HT1080 (cell line): ENCODE data around the gene APLP2. TPM values are rescaled to one million over a fixed set of nuclear protein-coding genes. Genes with fewer than 3 reads are reported as not detected.
A peak's percentile ranks its signal among the peaks of the same experiment; 100 is the strongest.
"Not testable (repeated sequence)": the region's sequence is repeated elsewhere in the genome, so short reads cannot be mapped to it uniquely, and the experiment has no call there.

Experiments
- DNase-seq: peaks from one replicate; pipeline ENCODE4 v3.0.0-alpha.2; 2015; ENCODE audit warnings: low read depth
- total RNA-seq: library from RNA; depleted of rRNA; stranded (reverse); fragments of >200 nt; shearing (Covaris generic); gene quantifications from 2 replicates; pipeline ENCODE4 v1.2.3, GENCODE V29; 2014

Gene APLP2
- total RNA-seq, 1 experiment from 2014 or later = 87.6 TPM

- no peak for DNase-seq
Measured at GRCh38 chr11:130089674-130090073, 20.0 kb downstream of the APLP2 start.

DNA sequence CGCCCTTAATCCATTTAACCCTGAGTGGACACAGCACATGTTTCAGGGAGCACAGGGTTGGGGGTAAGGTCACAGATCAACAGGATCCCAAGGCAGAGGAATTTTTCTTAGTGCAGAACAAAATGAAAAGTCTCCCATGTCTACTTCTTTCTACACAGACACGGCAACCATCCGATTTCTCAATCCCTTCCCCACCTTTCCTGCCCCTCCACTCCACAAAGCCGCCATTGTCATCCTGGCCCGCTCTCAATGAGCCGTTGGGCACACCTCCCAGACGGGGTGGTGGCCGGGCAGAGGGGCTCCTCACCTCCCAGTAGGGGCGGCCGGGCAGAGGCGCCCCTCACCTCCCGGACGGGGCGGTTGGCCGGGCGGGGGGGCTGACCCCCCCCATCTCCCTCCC is 20.8 kb downstream of the APLP2 start:
- DNase-seq = not testable (repeated sequence)

- DNase-seq = not testable (repeated sequence)
Measured at GRCh38 chr11:130091169-130091568, 21.5 kb downstream of the APLP2 start.

- DNase-seq = no peak
Measured at GRCh38 chr11:130092661-130093060, 23.0 kb downstream of the APLP2 start.

GRCh38 chr11:130094614-130095013 is 24.9 kb downstream of the APLP2 start:
- no peak for DNase-seq

DNA sequence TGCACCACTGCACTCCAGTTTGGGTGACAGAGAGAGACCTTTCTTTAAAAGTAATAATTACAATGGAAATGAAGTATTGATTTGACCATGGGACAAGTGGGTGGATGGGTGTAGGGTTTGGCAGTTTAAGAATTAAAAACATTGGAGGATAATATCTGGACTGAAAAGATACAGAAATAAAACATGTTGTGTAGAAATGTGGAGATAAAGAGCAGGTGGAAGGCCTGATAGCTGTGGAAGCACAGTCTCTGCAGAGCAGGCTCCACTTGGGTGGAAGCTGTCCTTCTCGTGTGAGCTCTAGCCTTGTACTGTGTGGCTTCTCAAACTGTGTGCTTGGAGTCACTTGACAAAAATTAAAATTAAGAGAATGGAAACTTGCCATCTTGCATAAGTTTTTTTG is 25.6 kb downstream of the APLP2 start:
- DNase-seq = no peak

GRCh38 chr11:130096042-130096441 is 26.3 kb downstream of the APLP2 start:
- no peak for DNase-seq

GRCh38 chr11:130096823-130097222 is 27.1 kb downstream of the APLP2 start:
- no peak for DNase-seq

GRCh38 chr11:130097285-130097684 is 27.6 kb downstream of the APLP2 start:
- no peak for DNase-seq

DNA sequence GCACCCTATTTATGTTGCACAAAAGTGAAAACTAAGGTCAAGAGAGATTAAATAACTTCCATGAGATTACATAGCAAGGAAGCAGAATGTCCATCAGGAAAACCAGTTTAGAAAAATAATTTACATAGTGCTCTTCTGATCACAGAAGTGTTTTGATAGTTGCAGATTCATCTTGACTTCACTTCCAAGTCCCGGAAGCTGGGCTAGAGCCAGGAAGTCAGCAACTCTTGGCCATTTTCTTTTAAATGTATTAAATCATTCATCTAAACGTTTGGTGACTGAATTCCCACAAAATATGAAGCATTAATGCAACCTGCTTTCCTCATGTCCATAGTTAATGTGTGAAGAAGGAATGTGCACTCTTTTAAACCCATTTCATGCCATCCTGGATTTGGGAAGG is 29.7 kb downstream of the APLP2 start:
- no peak for DNase-seq

DNA sequence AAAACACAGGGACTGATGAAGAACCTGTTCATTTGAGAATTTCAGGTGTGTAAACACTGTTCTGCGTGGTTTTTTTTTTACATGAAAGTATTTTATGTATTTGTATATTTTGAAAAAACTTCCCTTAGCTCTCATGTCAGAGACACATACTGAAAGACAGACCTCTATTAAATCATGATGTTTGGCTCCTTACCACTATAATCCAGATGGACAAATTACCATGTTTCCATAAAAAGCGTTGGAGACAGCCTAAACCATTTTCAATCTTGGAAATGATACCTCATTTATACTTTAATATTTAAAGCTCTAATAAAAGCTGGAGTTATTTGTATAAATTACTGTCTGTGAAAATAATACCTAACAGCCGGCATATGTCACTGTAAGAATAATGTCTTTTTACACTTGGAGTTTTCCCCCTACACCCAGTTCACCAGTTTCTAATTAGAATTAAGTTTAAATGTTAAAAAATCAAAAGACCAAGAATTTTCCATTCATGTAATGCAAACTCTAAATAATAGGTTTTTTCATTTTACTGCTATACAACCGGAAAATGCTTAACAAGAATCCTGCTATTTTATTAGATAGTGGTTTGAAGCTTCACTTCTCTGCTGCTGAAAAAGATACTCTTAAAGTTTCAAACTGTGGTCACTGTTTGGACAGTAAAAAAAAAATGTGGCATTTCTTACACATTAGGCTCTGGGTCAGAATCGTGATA is 30.8 kb downstream of the APLP2 start:
- DNase-seq = no peak

- no peak for DNase-seq
Measured at GRCh38 chr11:130101661-130102060, 32.0 kb downstream of the APLP2 start.

DNA sequence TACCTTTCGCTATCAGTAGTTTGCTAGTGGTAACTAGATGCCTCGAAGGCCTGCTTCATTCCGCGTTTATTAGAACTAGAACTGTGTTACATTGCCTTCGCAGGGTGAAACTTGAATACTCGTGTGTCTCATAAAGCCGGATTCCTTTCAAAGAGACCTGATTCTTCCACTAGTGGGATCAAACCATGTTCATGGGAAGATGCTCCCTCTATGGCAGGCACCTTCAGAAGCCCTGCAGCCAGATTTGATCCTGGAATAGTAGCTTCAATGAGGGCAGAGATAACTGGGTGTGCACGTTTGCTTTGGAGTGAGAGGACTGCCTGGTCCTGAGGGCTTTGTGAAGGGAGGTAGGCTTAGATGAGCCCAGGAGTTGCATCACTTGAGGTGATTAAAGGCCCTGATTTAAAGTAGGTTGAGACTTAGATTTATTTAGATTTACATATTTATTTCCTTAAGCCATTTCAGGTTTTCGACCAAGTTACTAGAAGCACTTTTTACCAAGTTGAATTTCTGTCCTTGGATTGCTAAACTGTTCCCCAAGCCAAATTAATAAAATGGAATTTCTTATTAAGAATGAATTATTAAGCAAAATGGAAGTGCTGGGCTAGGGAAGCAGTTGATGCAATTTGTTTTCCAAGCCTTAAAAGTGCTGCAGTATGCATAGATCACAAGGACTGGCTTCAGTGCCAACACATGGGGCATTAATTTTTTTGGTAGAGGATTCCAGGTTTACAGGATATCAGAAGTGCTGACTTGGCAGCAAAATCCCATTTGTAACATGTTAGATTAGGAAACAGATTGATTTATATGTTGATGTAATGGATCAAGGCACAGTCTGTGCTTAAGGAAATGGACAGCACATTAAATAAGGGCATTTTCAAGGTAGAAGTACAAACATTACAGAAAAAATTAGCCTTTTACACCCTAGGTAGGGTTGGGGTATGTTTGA is 32.9 kb downstream of the APLP2 start:
- DNase-seq = no peak

DNA sequence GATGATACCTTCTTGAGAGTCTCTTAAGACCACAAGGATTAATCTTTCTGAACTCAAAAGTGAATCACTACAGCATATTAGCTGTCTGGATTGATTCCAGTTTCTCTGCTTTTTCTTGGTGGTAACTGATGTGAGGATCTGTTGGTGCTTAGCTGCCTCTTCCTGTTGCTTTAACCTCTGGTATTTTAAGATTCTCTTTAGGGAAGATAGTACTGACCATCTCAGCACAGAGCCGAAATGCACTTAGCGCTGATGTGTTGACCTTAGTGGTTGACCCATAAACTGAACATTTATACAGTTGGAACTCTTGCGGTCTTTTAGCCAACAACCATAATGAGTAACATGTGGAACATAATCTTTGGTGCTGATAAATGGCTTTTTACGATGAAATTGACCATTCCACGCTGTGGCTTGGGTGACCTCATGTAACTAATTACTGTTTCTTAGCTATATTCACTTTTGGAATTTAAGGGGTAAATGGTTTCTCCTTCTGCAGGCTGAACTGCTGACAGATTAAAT is 33.7 kb downstream of the APLP2 start:
- DNase-seq = peak; percentile 93

DNA sequence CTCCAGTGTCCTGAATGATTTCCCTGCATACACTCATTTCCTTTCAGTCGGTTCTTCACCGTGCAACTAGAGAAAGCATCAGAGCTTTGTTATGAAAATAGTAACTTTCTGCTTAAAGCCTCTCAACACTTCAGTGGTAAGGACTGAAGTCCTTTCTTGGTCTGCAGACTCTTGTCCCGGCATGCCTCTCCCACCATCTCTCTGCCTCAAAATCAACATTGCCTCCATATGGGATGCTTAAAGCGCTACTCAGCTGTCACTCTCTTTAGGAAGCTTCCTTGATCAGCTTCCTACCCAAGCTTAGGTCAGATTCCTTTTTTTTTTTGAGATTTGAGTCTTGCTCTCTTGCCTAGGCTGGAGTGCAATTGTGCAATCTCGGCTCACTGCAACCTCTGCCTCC is 36.7 kb downstream of the APLP2 start:
- no peak for DNase-seq

- DNase-seq = not testable (repeated sequence)
Measured at GRCh38 chr11:130108671-130109070, 39.0 kb downstream of the APLP2 start.

DNA sequence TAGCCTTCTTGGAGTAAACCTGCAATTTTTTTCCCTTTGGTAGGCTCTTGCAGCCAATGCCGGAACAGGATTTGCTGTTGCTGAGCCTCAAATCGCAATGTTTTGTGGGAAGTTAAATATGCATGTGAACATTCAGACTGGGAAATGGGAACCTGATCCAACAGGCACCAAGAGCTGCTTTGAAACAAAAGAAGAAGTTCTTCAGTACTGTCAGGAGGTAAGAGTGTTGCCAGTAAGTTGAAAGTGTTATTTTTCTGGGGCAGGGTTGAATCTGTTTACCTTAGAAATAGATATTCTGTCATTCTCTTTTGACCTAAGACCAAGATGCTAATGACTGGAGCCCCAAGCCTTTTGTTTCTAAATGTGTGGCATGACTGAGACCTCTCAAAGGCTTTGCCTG is 39.7 kb downstream of the APLP2 start:
- no peak for DNase-seq

- DNase-seq = no peak
Measured at GRCh38 chr11:130110339-130111108, 40.8 kb downstream of the APLP2 start.

DNA sequence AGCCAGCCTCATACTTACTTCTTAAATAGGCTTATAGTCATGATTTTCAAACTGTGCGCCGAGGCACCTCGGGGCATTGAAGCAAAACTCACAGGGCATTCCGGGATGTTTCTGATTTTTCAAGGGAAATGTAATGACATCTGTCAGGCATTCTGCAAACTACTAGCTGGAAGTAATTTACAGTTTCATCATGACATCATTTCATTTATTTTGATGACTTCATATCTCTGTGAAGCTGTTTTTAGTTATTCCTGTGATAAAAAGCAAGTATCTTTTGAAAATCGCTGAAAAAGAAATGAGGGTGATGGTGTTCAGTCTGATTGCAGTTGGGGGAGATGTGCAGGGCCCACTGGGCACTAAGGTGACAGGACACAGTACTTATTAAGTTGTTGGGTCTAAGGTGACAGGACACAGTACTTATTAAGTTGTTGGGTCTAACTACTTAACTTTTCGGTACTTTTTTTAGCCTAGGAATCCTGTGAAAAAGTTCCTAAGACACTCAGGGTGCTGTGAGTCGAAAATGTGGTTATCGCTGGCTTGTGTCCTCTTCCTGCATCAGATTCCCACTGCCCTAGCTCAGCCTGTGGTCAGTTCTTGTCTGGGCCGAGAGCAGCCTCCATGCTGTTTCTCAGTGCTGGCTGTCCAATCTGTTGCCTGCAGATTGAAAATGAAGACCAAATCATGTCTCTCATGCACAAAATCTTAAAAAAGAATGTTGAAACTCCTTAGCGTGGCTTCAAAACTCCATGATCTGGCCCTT is 42.6 kb downstream of the APLP2 start:
- DNase-seq = no peak

GRCh38 chr11:130114281-130114680 is 44.6 kb downstream of the APLP2 start:
- no peak for DNase-seq

- DNase-seq = no peak
Measured at GRCh38 chr11:130114726-130115125, 45.0 kb downstream of the APLP2 start.
